GM12865 (cell line): Measurements from ENCODE around the gene ALG8.

Experiments used
- DNase-seq: peaks from one replicate; pipeline ENCODE4 v3.0.0; 2010; ENCODE audit warnings: low read depth
- H3K4me3 ChIP-seq: 2 replicates; pipeline ENCODE4 v1.5.1; 2011; ENCODE audit warnings: mild to moderate bottlenecking, low read depth, low read length, control low read depth
- CTCF ChIP-seq: IDR thresholded peaks from 2 replicates; pipeline ENCODE4 v1.5.1; 2011; ENCODE audit warnings: low read length, control low read depth, low read depth, inconsistent platforms; ENCODE audit not compliant: insufficient read depth; ENCODE audit errors: missing control alignments

The ALG8 gene

GRCh38 chr11:78132475-78132874 lies 7.0 kb downstream of the ALG8 start:
- DNase-seq, result no peak
- TF ChIP-seq CTCF, result no peak
- no peak overlapping the region for H3K4me3 ChIP-seq

GRCh38 chr11:78131956-78132355 lies 7.5 kb downstream of the ALG8 start:
- no peak for DNase-seq
- no peak for TF ChIP-seq CTCF
- no peak overlapping the region for H3K4me3 ChIP-seq

DNA sequence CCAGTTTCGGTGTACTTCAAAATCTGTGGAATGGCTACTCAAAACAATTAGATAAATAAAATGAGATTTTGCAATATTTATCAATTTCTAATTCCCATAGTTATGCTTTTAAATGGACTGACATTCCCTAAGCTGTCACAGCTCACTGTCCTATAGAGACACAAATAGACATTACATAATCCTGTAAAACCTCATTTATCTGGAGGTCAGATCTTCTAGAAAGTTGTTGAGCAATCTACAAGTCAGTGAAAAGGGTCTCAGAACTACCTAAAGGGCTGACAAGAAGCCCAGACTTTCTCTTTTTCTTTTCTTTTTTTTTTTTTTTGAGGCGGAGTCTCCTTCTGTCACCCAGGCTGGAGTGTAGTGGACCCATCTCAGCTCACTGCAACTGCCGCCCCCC lies 12.0 kb downstream of the ALG8 start:
- TF ChIP-seq CTCF, result no peak
- DNase-seq, result no peak
- no peak overlapping the region for H3K4me3 ChIP-seq

DNA sequence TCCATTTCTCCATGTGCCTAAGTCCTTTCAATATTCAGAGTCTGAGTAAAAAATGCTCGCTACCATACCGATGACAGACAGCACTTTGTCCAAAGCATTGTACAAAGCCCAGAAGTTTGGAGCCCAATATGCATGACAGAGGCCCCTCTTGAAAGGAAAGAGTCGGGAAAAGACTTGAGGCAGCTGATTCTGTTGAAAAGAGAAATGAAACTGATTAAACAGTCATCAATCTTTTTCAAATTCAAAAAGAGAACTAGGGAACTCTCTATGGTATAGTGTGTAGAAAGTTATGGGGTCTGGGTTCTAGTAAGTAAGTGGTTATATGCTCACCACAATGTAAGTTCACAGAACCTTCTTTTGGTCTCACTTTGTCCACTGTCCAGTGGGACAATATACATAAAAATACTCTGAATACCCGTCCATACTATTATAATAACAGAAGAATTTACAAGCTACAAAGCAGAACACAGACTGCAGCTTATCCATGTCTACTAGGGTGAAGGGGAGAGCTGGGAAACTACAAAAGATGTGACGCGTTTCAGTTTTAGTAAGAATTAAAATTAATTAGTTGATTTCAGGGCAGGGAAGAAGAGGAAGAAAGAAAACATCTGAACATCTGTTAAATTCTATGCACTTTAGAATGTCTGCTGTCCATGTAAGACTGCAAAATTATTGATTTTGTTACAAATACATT lies 26.7 kb downstream of the ALG8 start:
- no peak for TF ChIP-seq CTCF
- H3K4me3 ChIP-seq, result no peak overlapping the region
- DNase-seq, result peak; percentile 17

- DNase-seq, result no peak
These were observed 28.1 kb downstream of the ALG8 start for GRCh38 chr11:78111298-78111697.

DNA sequence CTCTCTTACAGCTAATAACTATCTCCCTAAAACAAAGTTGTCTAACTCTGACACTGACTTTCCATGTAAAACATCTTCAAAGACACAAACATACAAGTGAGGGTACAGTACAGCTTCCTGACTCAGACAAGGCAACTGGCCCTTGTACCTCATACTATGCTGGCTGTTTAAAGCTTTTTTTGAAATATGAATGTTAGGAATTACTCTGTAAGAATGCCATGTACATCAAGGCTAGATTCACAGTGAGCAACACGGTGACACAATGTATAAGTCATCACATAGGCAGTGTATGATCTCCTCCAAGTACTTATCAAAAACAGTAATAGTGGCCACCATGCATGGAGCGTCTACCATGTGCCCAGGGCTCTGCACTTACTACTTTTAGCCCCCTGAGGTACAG lies 28.6 kb downstream of the ALG8 start:
- DNase-seq, result no peak
- no peak for TF ChIP-seq CTCF
- no peak overlapping the region for H3K4me3 ChIP-seq

More at GRCh38 chr11:78111298-78111697, 28.1 kb downstream of the ALG8 start:
- TF ChIP-seq CTCF, result no peak
- no peak overlapping the region for H3K4me3 ChIP-seq

- no peak for DNase-seq
- no peak for TF ChIP-seq CTCF
These were observed 29.1 kb downstream of the ALG8 start for GRCh38 chr11:78110351-78110750.

More at GRCh38 chr11:78110351-78110750, 29.1 kb downstream of the ALG8 start:
- no peak overlapping the region for H3K4me3 ChIP-seq
